GM18907 (cell line): ENCODE measurements around the gene IL18R1.
"Not testable (repeated sequence)": the region's sequence is repeated elsewhere in the genome, so short reads cannot be mapped to it uniquely, and the experiment has no call there.

Source experiments
- ATAC-seq: cut with Tn5 transposase; IDR thresholded peaks from one replicate; pipeline ENCODE4 v1.9.1; 2021; ENCODE audit warnings: mild to moderate bottlenecking, moderate library complexity; ENCODE audit not compliant: unreplicated experiment

IL18R1 gene

DNA sequence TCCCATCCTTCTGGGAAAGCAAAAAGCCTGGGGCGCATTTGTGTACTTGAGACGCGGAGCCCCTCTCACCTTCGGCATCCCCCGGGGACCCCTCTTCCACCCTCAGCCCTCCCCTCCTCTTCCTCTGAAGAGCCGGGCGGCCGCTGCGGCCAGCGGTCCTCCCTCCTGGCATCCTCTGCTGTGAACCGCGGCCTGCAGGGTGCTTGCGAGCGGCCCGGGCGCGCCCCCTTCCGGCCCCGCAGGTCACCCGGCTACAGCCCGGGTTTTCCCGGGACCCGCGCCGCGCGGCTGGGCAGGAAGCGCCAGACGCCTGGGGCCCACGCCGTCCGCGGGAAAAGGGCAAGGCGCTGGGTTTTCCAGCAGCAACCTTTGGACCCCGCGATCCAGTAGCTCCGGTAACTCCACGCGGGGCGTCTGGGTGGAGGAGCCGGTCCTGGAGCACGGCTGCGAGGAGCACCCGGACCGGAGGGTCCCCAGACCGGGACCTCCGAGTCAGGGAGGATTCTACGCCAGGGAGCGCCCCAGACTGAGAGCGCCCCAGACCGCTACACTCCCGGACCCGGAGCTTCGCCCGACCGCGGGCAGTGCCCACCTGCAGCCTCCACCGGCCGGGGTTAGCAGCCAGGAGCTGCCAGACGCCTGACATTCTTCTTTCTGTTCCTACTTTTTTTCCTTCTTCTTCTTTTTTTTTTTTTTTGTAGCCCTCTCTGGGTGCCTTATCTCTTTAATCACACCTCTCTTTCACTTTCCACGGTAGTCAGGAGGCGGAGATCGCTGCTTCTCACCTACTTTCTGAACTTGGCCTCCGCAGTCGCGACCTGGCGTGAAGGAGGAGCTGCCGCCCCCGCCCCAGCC lies at the start of gene IL18R1:
TSS of gene IL18R1 (plus strand) at position 271 of the 855 bp plus-strand sequence. CDS start 6,865 bp downstream, outside the sequence.
- peak; percentile 94 for ATAC-seq

DNA sequence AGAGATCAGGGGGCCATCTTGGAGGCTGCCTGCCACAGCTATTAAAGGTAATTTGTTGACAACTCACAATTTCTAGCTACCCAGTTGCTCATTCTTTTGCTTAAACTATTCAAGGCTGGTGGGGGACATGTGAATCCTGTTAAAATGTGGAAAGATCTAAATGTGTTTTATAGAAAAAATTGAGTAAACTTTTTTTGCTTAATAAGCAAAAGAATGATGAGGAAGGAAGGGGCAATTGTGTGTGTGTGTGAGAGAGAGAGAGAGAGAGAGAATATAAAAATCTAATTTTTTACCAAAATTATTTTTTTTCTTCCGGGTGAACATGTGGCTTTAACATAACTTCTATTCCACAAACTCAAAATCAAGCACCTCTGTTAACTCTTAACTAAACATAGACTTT lies 49.5 kb upstream of the IL18R1 start:
- no peak for ATAC-seq

DNA sequence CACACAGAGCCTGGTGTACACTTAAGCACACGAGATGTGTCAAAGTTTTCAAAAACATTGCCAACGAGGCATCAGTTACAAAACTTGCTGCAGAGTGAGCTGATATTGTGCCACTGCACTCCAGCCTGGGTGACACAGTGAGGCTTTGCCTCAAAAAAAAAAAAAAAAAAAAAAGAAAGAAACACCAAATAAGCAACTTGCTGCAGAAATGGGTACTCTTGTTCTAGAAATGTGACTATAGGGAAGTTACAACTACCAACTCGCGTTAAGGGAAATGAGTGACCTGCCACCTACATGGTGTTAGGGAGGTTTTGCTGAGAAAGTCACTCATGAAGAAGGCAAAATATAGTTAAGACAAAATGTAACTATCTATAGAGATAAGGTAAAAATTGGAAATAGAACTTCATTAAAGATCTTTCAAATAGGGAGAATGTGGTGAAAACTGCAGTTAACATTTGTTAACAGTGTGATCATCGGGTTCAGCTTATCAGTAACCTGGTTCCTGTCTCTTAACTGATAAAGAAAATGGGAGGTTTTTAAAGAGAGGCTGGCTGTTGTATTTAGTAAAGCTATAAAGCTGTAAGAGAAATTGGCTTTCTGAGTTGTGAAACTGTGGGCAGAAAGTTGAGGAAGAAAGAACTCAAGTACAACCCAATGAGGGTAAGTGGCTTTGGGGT lies 44.5 kb upstream of the IL18R1 start, which contains the start of gene IL1RL1:
TSS of gene IL1RL1 (plus strand) at position 600 of the 677 bp plus-strand sequence. CDS start 26,702 bp downstream, outside the sequence.
- no peak for ATAC-seq

GRCh38 chr2:102313025-102313424 lies 42.6 kb upstream of the IL18R1 start:
- ATAC-seq, result no peak

- no peak for ATAC-seq
These were observed 42.1 kb upstream of the IL18R1 start for GRCh38 chr2:102313471-102313870.

DNA sequence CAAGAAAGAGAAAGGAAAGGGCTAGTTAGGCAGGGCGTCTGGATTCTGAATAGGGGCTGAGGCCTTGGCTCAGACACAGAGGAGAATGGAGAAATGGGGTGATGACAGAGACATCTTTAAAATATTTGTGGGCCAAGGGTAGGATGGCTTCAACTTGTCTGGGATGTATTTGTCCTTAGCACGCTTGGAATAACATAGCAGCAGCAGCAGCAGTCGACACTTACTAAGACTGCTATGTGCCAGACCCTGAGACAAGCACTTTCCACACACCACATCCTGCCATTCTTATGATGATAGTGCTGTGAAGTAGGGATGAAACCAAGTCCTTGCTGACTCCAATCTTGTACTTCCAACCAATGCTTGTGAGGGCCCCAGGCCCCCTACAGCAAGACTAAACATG lies 41.6 kb upstream of the IL18R1 start:
- ATAC-seq, result no peak

DNA sequence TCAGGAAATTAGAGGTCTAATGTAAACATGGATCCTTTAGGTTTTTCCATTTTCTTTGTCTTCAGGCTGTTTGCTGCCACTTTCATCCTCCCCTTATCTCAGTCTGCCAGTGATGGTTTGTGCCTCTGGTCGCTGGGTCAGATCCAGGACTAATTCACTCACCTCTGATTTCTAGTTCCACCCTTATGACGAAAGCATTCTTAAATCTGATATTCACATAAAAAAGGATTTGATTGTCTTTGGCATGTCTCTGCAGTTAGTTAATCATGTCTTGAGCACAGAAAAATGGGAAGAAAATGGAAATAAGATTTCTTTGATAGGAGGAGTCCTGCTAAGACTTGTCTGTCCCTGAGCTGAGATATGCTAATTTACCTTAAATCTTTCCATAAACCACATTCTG lies 39.7 kb upstream of the IL18R1 start:
- ATAC-seq, result no peak

- ATAC-seq, result no peak
These were observed 37.9 kb upstream of the IL18R1 start for GRCh38 chr2:102317715-102318114.

- ATAC-seq, result no peak
These were observed 37.2 kb upstream of the IL18R1 start for GRCh38 chr2:102318437-102318836.

- no peak for ATAC-seq
These were observed 33.5 kb upstream of the IL18R1 start for GRCh38 chr2:102321941-102322719.

DNA sequence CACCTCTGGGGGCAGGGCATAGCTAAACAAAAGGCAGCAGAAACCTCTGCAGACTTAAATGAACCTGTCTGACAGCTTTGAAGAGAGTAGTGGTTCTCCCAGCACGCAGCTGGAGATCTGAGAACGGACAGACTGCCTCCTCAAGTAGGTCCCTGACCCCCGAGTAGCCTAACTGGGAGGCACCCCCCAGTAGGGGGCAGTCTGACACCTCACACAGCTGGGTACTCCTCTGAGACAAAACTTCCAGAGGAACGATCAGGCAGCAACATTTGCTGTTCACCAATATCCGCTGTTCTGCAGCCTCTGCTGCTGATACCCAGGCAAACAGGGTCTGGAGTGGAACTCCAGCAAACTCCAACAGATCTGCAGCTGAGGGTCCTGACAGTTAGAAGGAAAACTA lies 30.7 kb upstream of the IL18R1 start:
- ATAC-seq, result not testable (repeated sequence)

GRCh38 chr2:102331311-102331980 lies 24.1 kb upstream of the IL18R1 start:
- ATAC-seq, result no peak

DNA sequence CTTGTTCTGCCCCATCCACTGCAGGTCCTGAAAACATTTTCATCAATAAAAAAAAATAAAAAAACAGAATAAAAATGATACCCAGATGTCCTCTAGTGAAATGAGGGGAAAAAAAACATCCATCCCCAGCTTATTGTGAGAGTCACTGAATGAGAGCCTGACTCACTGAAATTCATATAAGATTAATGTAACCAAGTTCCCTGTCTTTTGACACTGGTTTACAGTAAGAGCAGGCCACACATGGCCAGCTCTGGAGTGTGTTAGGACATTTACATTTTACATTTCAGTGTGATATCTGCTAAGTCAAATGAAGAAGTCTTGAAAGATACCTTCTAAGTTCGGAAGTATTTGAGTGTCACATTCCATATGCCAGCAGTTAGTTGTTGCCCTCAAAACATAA lies 21.1 kb upstream of the IL18R1 start:
- no peak for ATAC-seq

DNA sequence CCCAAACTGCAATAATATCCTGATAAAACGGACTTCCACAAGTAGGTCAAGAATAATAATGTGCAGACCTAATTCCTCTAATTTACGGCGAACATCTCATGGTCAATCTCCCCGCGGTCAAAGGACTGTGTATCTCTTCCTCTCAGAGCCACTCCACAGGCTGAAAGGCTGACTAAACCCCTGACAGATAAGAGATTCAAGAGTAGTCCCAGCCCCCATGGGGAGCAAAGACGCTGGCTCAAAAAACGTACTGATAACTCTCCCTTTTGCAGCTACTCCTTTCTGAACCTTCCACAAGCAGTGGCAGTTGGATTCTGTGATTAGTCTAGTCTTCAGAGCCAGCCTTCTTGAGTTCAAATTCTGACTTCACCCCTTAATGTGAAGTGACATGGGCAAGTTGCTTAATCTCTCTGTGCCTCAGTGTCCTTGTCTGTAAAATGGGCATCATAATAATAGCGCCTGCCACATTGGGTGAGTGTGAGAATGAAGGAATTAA lies 19.7 kb upstream of the IL18R1 start:
- ATAC-seq, result no peak

DNA sequence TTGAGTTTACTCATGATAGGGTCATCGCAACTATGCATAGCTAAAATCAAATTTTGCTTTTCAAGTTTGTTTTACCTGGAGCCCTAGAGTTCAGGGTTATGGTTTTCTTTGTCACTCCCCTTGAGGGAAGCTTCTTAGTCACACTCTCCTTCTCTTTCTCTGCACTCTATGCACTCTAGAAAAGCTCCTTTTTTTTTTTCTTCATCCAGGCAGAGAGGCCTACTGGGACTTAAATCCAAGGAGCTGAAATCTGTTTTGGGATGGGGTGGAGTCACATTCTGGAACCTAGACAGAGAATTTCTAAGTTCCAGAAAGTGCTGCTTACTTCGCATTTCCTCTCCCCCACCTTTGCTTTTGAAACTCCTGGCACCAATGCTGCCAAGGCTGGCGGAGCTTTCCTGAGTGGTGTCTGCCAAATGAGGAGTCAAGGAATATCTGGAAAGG lies 19.1 kb upstream of the IL18R1 start:
- no peak for ATAC-seq

DNA sequence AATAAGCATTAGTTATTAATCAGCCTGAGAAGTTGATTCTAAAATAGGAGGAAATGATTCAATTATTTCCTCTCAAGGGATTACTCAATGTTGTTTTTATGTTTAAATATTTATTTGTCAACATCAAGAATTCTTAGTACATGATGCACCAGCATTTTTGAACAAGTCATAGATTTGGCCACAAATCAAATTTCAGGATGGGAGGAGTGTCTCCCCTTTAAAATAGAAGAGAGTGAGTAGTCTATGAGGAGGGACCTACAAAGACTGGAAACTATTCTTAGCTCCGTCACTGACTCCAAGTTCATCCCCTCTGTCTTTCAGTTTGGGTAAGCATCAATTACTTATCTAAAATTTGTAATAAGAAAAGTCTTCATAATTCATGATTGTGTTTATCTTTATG lies 18.6 kb upstream of the IL18R1 start:
- ATAC-seq, result no peak

DNA sequence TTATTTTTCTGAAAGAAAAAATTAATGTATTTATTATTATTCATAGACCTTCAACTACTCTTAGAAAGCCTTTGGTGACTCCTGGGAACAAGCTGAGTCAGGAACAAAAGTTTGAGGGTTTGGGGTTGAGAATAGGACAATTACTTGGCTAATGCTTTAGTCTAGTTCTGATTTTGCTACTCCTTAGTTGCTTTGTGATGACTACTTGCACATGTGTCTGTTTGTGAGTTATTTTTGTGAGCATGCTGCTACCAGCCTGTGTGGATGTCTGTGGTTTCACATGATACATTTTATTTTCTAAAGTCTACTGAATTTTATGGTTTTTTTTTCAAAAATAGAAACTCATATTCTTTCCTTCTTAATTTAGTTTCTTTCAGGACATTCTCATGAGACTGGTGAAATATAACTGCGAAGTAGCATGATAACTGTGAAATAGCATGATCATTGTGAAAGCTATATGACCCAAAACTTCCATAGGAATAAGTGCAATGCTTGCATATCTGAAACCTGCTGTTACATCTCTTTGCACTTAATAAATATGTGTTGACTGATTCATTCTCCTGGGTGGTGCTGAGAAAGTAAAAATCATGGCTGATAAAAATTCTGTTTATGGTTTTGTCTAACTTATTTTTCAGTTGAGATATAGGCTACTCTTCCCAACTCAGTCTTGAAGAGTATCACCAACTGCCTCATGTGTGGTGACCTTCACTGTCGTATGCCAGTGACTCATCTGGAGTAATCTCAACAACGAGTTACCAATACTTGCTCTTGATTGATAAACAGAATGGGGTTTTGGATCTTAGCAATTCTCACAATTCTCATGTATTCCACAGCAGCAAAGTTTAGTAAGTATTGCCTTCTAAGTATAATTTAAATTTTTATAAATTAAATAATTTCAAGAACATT lies 17.9 kb upstream of the IL18R1 start:
- ATAC-seq, result no peak

GRCh38 chr2:102340778-102341177 lies 14.8 kb upstream of the IL18R1 start:
- no peak for ATAC-seq

- no peak for ATAC-seq
These were observed 12.7 kb upstream of the IL18R1 start for GRCh38 chr2:102342888-102343287.
